Inflammatory macrophage (primary cell): ENCODE measurements around the gene SH3TC2.

Source experiments
- DNase-seq, 2 donors: peaks; one replicate each; pipeline ENCODE4 v3.0.0-alpha.2; 2020 to 2022

The SH3TC2 gene

DNA sequence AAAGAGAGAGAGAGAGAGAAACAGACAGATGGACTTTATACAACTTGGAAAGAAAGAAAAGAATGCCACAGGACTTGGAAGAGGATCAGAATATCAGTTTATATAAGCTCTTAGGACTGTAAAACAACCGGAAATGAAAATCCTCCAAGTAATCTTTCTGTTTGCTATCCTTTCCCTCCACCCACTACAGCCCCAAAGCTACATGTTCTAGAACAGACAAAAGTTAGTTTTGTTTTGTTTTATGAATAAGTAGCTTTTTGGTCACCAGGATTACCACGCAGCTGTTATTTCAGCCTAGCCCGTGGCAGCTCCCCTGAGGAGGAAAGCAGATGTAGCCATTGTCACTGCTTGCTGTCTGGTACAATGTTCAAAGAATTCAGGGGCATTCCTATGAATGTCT lies 66.6 kb downstream of the SH3TC2 start:
- DNase-seq, result no peak

DNA sequence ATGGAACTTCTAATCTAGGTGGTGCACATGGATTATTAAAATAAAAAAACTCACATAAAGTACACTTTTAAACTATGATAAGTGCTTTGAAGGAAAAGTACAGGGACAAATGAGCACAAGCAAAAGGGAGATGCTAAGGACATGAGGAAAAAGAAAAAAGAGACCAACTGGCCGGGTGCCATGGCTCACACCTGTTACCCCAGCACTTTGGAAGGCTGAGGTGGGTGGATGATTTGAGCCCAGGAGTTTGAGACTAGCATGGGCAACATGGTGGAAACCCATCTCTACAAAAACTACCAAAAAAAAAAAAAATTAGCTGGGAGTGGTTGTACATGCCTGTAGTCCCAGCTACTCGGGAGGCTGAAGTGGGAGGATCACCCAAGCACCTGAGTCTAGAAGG lies 67.1 kb downstream of the SH3TC2 start:
- no peak for DNase-seq

DNA sequence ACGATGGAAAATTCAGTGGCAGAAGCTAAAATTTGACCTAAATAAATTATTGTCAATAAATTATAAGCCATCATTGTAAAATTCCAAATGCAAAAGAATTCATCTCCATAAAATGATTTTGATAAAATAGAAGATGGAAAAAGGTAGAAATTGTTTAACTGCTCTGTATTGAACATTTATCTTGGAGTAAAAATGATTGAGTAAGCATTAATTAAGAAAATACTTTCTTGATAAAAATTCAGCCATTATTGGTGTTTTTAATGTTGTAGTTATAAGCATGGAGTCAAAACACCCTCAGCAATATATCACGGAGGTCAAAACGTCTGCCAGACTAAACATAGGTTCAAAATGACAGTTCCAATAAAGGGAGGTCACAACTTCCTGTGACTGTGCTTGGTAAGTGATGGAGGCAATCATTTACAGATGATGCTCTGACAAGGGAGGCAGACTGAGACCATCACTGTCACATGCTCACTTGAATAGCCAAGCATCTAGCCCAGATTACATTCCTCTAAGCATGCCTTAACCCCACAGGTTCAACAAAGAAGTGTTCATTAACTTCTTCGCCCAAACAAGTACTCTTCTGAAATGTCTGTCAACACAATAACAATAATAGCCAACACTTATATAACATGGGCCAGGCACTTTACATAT lies 69.5 kb downstream of the SH3TC2 start:
- no peak for DNase-seq

DNA sequence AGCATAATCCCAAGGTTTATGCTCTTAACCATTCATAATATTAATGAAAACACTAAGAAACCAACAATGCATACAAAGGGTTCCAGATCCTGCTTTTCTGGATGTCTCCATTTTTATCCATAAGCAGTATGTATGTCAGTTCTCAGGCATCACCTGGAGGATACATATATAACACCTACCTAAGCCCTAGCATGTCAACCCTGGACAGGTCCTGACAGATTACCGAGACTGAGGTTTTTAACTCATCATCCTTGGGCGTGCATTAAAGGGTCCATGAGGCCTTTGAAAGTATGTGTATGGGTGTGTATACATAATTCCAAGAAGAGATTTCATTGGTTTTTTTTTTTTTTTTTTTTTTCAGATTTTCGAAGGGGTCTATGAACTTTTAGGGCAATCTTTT lies 70.6 kb downstream of the SH3TC2 start:
- no peak for DNase-seq

GRCh38 chr5:148991566-148991965 lies 71.3 kb downstream of the SH3TC2 start:
- no peak for DNase-seq

DNA sequence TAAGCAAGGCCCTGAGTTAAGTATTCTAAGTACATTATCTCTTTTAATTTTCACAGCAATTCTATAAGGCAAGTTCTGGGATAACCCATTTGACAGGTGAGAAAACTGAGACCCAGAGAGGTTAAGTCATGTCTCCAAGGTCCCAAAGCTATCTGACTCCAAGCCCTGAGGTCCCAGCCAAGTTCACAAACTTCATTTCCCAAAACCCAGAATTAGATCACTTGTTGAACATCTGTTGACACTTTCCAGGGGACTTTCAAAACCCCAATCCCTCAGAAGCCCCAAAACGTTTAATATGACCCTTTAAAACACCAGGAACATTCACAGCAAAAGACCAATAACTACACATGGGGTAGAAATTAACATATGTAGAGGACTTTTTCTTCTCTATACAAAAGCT lies 72.0 kb downstream of the SH3TC2 start:
- DNase-seq, result no peak

DNA sequence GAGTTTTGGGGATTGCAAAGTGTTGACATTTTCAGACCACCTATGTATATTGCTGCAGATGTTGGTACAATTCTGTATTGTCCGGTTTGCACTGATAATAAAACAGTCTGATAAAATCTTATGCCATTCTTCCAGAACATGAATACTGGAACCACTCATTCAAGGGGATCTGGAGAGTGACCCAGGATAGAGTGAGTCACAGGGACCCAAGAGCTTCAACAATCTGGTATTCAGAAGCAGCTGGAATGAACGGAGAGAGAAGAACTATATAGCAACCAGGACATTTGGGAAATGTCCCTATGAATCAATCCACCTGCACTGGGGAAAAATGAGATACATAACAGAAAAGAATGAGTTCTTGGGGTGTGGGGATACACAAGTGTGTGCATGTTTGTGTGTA lies 73.3 kb downstream of the SH3TC2 start:
- no peak for DNase-seq

DNA sequence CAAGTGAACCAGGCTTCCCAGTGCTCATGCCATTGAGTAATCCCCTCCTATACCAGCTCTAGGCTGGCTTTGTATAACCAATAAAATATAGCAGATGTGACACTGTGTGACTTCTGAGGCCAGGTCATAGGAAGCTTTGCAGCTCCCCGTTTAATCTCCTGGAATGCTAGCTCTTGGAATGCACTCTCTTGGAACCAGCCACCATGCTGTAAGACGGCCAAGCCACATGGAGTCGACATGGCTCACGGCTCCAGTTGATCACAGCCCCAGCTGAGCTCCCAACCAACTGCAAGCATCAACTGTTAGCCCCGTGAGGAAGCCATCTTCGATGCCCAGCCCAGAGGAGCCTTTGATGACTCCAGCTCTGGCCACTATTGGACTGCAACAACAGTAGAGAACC lies 74.5 kb downstream of the SH3TC2 start:
- DNase-seq, result no peak

DNA sequence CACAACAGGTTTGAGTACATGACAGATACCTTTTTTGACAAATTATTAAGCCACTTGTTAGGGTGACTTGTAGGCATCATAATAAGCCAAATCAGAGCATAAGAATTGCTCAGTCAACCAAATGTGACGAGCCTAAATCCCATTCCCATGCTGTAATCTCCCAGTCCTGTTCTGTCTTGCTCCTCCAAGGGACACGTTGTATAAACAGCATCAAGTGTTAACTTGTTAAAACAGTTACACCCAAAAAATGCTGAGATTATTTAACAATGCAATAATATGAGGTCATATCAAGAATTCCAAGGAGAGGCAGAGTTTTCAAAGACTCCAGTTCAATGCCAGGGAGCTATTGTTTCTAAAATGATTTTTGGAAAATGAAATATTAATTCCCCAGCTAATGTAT lies 76.2 kb downstream of the SH3TC2 start:
- DNase-seq, result no peak

DNA sequence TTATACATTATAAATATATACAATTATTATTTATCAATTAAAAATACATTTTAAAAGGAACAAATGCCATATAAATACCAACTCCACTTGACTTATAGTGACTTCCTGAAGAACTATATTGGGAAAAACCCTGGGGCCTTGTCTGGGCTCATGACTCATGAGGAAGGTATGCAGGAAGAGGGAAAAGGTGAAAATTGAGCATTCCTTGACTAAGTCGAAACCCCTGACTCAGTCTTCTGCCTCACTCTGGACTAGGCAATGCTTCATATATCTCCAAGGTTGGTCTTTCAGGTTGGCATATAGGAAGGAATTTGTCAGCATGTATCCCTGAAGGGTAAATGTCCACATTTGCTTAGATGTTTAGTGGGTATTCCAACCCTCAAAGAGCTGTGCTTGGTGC lies 78.5 kb downstream of the SH3TC2 start:
- no peak for DNase-seq

DNA sequence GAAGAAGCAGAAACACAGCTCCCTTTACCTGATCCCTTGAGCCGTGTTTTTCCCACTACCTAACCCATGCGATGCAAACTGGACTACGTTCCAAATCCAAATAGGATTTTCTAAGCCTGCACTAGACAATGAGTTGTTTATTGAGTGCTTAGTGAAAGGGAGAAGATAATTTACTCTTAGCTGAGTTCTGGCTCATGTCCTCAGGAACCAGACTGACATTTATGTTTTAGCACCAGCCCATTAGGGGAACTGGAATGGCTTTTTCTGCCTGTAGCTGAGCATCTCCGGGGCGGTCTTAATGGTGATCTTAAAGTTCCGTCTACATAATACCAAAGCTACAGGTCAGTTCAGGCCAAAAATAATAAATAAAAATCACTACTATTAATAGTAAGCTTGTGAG lies 81.5 kb downstream of the SH3TC2 start:
- DNase-seq, result no peak

DNA sequence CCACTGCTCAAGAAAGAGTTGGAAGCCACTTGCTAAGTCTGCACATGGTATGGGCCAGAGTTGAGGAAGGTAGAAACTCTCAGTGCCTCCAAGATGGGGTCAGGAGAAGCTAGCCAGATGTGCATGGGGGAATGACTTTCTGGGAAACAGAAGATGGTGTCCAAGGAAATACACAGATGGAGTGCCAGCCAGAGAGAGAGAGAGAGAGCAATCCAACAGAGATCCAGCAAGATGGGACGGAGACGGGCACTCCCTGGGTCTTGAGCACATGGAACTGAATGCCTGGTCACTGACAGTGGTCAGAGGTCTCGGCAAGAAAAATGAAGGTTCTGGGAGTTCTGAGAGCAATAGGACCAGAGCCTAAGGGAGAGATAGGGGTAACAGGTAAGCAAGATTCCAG lies 82.1 kb downstream of the SH3TC2 start:
- DNase-seq, result no peak

GRCh38 chr5:148979083-148979723 lies 83.7 kb downstream of the SH3TC2 start:
- no peak for DNase-seq

- no peak for DNase-seq
Measured at GRCh38 chr5:148978370-148979082, 84.3 kb downstream of the SH3TC2 start.

DNA sequence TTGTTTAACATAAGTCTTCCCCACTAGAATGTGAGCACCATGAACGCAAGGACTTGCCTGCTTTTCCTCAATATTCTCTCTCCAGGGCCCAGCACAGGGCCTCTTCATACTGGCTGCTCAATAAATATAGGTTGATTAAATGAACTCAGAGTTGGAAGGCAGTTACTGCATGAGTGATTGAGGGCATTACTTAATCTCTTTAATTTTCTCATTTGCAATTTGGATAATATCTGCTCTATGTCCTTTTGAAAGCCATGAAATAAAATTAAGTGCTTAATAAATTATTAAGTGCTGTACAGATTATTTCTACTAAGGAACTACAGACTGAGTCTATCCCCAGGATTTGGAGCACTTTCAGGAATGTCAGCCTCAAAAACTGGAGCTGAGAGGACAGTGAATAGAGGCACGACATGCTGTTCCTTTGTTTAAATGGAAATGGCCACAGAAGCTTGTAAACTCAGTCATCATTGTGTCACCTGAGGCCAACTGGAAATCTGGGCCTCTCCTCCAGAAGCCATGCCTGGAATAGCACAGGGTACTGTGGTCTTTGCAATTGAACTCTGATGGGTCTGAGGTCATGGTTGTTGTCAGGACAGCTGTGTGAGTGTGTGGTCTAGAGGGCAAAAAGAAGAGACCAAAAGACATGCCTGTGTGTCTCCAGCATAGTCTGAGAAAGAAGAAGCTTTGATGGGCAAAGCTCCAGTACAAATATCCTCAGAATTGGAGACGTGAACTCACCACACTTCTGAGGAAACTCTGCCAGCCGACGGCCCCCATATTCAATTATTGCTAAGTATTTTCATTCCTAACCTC lies 86.1 kb downstream of the SH3TC2 start:
- DNase-seq, result no peak

DNA sequence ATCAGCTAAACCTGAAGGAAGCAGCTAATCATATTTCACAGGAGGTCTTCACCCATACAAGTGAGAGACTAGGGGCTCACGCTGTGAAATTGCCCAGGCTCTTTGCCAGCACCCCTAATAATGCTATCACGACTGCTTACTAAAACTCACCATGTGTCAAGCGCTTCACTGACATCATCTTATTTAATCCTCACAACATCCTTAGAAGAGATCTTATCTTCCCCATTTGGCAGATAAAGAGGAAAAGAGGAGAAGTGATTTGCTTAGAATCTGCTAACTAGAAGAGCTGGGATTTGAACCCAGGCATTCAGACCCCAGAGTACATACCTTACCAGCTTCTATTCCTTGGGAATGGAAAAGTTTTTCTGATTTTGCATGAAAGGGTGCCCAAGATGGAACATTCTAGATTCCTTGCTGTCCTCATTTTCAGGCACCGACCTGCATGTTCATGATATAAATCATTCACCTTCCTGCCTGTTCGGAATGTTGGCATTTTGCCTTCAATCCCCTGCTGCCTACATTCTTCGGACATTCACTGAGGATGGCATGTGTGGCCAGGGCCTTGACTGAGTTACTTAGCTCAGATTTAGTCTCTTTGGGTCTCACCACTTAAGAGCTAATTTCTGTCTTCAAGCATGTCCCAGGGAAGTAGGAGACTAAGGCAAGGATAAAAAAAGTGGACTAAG lies 88.1 kb downstream of the SH3TC2 start:
- no peak for DNase-seq

DNA sequence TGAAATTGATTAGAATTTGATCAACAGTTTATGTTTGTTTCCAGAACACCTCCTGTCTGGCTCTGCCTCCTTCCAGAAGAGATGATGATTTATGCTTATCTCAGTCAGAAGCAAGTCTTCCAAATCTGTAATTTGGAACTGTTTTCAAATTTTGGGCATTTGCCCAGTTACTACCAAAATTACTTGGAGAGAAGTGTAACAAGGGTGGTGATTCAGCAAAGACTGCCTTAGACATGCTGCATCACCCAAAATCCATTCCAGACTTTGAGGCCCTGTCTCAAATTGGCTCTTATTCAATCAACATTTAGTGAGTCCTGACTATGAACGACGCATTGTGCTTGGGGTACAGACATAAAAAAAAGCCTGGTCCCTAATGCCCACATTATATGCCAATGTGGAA lies 89.4 kb downstream of the SH3TC2 start:
- DNase-seq, result no peak

- peak; percentile 55 to 71 for DNase-seq
Measured at GRCh38 chr5:148972974-148973374, 89.9 kb downstream of the SH3TC2 start.

- DNase-seq, result no peak
Measured at GRCh38 chr5:148972396-148972795, 90.5 kb downstream of the SH3TC2 start.

- no peak for DNase-seq
Measured at GRCh38 chr5:148970876-148971275, 92.0 kb downstream of the SH3TC2 start.

DNA sequence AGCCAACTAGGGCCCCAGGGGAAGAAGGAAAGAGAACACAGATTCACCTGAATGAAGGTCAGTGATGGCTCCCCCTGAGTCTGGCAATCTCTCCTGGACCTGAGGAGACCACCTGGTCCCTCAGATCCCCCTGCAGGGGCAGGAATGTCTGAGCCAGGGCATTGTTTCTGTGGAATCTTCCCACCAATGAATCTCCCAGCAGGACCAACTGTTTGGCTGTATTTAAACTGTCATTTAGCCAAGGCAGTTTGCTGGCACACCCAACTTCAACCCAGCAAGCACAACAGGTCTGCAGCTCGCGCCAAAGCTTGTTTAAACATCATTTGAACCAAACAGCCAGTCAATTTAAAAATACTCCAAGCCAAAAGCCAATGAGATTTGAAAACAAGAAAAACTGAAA lies 92.6 kb downstream of the SH3TC2 start:
- no peak for DNase-seq

DNA sequence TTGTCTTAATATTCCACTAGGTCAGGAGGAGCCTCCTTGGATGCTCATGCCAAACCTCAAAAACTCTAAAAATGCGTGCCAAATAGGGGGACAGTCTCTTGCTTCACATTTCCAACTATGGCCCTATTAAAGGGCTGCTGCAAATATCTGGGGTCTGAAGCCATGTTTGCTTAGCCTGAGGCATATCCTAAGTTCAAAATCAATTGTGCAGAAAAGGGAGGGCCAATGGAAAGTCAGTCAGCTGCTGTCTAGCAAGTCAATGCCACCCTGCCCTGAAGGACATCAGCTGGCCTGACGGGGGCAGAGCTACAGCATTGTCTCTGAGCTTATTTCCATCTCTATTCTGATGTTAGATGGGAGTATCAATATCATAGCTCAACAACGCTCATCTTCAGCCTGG lies 93.6 kb downstream of the SH3TC2 start:
- DNase-seq, result no peak

DNA sequence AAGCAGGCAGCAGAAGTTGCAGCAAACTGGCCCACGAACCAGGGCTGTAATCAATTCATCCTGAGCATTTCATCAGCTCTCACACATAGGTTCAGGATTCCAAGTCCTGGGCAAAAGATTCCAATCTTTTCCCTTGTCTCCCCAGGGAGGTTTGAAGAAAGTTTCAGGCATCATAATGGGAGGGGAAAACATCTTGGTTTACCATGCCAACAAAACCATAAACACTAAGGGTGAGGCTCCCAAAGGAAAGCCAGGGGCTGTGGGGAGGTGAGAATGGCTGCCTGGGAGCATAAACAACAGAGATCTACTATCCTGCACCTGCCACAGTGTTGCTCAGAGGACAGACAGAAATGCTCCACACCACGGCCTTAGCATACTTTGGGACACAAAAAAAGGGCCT lies 94.6 kb downstream of the SH3TC2 start:
- DNase-seq, result no peak
